Type B pancreatic cell (in vitro differentiated cells): ENCODE measurements around the gene DNAH14. TPM values are rescaled to one million over a fixed set of nuclear protein-coding genes. Genes with fewer than 3 reads are reported as not detected.
"Not testable (repeated sequence)": the region's sequence is repeated elsewhere in the genome, so short reads cannot be mapped to it uniquely, and the experiment has no call there.

Experiments
- DNase-seq: peaks from one replicate; pipeline ENCODE4 v3.0.0; 2021; ENCODE audit warnings: mixed read lengths; ENCODE audit not compliant: unreplicated experiment; ENCODE audit errors: extremely low spot score
- H3K27ac Mint-ChIP-seq: 2 replicates; pipeline ENCODE4 v1.8.0; 2021; ENCODE audit warnings: mild to moderate bottlenecking, mixed read lengths
- H3K27me3 Mint-ChIP-seq: 2 replicates; pipeline ENCODE4 v1.8.0; 2021; ENCODE audit warnings: mixed read lengths
- H3K36me3 Mint-ChIP-seq: 2 replicates; pipeline ENCODE4 v1.8.0; 2021; ENCODE audit warnings: mixed read lengths
- H3K4me1 Mint-ChIP-seq: one replicate; pipeline ENCODE4 v1.8.0; 2021; ENCODE audit warnings: mixed read lengths; ENCODE audit not compliant: unreplicated experiment
- H3K4me3 Mint-ChIP-seq: 2 replicates; pipeline ENCODE4 v1.8.0; 2021; ENCODE audit warnings: mild to moderate bottlenecking, mixed read lengths
- H3K9me3 Mint-ChIP-seq: 2 replicates; pipeline ENCODE4 v1.8.0; 2021; ENCODE audit warnings: mixed read lengths
- total RNA-seq: library from RNA; stranded (reverse); gene quantifications from 2 replicates; pipeline ENCODE4 v1.2.1, GENCODE V29; 2021; ENCODE audit warnings: low replicate concordance
- TF ChIP-seq, protein P1 (sequence below): fragments of 200-600 bp; sonication (generic); conservative IDR thresholded peaks from 2 replicates; pipeline ENCODE4 v1.5.0; 2021; ENCODE audit warnings: antibody characterized with exemption, mild to moderate bottlenecking

Gene DNAH14
- total RNA-seq, 1 donor from 2014 or later: 42.1 TPM

DNA sequence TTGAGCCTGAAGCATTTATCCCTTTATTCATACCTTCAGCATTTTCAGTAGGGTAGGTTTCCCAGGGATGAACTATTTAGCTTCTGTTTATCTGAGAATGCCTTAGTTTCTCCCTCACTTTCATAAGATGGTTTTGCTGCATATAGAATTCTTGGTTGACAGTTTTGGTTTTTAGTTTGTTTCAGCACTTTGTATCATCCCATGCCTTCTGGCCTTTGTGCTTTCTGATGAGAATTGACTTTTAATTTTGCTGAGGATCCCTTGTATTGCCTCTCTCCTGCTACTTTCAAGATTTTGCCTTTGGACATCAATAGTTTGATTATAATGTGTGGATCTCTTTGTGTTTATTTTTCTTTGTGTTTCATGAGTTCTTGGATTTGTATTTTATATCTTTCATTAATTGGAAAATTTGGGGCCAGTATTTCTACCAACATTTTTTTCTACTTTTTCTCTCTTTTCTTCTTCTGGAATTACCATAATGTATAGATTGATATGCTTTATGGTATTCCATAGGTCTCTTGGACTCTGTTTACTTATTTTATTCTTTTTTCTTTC is 261.8 kb downstream of the DNAH14 start:
- Mint-ChIP-seq H3K27ac (no peak overlapping the region), H3K27me3 (no peaks in the 10 kb centered on the region), H3K9me3 (peaks cover 11% of the 10 kb centered on the region), H3K4me1 (no peaks in the 10 kb centered on the region), H3K36me3 (peaks cover 21% of the 10 kb centered on the region), H3K4me3 (no peak overlapping the region)
- TF ChIP-seq, protein P1, sequence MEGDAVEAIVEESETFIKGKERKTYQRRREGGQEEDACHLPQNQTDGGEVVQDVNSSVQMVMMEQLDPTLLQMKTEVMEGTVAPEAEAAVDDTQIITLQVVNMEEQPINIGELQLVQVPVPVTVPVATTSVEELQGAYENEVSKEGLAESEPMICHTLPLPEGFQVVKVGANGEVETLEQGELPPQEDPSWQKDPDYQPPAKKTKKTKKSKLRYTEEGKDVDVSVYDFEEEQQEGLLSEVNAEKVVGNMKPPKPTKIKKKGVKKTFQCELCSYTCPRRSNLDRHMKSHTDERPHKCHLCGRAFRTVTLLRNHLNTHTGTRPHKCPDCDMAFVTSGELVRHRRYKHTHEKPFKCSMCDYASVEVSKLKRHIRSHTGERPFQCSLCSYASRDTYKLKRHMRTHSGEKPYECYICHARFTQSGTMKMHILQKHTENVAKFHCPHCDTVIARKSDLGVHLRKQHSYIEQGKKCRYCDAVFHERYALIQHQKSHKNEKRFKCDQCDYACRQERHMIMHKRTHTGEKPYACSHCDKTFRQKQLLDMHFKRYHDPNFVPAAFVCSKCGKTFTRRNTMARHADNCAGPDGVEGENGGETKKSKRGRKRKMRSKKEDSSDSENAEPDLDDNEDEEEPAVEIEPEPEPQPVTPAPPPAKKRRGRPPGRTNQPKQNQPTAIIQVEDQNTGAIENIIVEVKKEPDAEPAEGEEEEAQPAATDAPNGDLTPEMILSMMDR: no peak
- no peak for DNase-seq

DNA sequence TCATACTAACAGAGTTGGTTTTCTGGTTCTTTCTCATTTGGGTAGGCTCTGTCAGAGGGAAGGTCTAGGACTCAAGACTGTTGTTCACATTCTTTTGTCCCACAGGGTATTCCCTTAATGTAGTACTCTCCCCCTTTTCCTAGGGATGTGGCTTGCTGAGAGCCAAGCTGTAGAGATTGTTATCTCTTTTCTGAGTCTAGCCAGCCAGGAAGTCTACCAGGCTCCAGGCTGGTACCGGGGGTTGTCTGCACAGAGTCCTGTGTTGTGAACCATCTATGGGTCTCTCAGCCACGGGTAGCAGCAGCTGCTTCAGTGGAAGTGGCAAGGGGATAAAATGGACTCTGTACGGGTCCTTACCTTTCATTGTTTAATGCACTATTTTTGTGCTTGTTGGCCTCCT is 272.0 kb downstream of the DNAH14 start:
- Mint-ChIP-seq H3K36me3 (peaks cover 4% of the 10 kb centered on the region), H3K9me3 (peaks cover 4% of the 10 kb centered on the region), H3K27ac (no peak overlapping the region), H3K27me3 (no peaks in the 10 kb centered on the region), H3K4me3 (no peak overlapping the region), H3K4me1 (no peaks in the 10 kb centered on the region)
- TF ChIP-seq, protein P1: no peak
- no peak for DNase-seq

DNA sequence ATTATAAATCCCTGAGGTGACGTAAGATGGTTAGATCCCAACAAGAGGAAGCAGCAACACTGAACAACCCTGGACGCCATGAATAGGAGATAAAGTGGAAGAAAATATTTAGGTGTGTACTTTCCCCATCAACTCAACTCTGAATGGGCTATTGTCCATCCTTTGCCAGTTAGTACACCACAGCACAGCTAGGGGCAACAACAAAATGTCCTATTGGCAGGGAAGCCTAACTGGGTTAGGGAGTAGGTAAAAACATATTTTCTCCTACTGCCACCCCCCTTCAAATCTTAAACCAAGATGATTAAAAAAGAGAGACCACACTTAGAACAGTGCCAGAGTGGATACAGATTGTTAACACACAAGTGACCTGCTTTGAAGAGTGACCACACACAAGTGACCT is 278.3 kb downstream of the DNAH14 start:
- TF ChIP-seq, protein P1: no peak
- peaks cover 5% of the 10 kb centered on the region for H3K9me3 Mint-ChIP-seq
- no peak overlapping the region for H3K27ac Mint-ChIP-seq
- no peaks in the 10 kb centered on the region for H3K4me1 Mint-ChIP-seq
- no peak overlapping the region for H3K4me3 Mint-ChIP-seq
- H3K36me3 Mint-ChIP-seq: peaks cover 12% of the 10 kb centered on the region
- no peaks in the 10 kb centered on the region for H3K27me3 Mint-ChIP-seq
- no peak for DNase-seq

DNA sequence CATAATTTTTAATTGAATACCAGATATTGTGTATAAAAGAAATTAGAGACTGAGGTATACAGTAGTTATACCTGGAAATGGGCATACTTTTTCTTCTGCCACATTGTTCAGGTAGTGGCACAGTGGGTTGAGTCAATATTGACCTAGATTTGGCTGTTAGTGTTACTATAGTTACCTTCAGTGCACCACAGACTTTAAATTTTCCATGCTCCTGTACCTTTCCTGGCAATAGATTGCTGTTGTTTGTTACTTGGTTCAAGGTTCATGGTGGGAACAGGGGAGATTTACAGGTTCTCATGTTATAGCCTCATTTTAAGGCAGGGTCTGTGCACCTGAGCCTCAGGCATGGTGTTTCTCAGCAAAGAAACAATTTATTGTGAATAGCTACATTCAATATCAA is 279.7 kb downstream of the DNAH14 start:
- TF ChIP-seq, protein P1: no peak
- H3K27ac Mint-ChIP-seq: no peak overlapping the region
- H3K36me3 Mint-ChIP-seq: peaks cover 12% of the 10 kb centered on the region
- H3K4me3 Mint-ChIP-seq: no peak overlapping the region
- no peak for DNase-seq
- H3K9me3 Mint-ChIP-seq: peaks cover 13% of the 10 kb centered on the region
- H3K27me3 Mint-ChIP-seq: no peaks in the 10 kb centered on the region
- no peaks in the 10 kb centered on the region for H3K4me1 Mint-ChIP-seq

DNA sequence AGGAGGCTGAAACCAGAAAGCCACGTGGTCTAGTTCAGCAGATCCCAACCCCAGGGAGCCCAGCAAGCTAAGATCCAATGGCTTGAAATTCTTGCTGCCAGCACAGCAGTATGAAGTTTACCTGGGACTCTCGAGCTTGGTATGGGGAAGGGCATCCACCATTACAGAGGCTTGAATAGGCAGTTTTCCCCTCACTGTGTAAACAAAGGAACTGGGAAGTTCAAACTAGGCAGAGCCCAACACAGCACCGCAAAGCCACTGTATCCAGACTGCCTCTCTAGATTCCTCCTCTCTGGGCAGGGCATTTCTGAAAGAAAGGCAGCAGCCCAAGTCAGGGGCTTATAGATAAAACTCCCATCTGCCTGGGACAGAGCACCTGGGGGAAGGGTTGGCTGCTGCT is 280.7 kb downstream of the DNAH14 start:
- H3K27me3 Mint-ChIP-seq, H3K27ac Mint-ChIP-seq, H3K4me3 Mint-ChIP-seq, DNase-seq, H3K4me1 Mint-ChIP-seq: not testable (repeated sequence)
- H3K9me3 Mint-ChIP-seq: peaks cover 13% of the 10 kb centered on the region
- peaks cover 12% of the 10 kb centered on the region for H3K36me3 Mint-ChIP-seq

DNA sequence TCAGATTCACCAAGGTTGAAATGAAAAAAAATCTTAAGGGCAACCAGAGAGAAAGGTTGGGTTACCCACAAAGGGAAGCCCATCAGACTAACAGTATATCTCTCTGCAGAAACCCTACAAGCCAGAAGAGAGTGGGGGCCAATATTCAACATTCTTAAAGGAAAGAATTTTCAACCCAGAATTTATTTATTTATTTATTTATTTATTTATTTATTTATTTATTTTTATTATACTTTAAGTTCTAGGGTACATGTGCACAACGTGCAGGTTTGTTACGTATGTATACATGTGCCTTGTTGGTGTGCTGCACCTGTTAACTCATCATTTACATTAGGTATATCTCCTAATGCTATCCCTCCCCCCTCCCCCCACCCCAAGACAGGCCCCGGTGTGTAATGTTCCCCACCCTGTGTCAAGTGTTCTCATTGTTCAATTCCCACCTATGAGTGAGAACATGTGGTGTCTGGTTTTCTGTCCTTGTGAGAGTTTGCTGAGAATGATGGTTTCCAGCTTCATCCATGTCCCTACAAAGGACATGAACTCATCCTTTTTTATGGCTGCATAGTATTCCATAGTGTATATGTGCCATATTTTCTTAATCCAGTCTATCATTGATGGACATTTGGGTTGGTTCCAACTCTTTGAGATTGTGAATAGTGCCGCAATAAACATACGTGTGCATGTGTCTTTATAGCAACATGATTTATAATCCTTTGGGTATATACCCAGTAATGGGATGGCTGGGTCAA is 282.4 kb downstream of the DNAH14 start:
- not testable (repeated sequence) for DNase-seq, H3K4me3 Mint-ChIP-seq, H3K4me1 Mint-ChIP-seq, H3K27ac Mint-ChIP-seq, H3K27me3 Mint-ChIP-seq
- H3K9me3 Mint-ChIP-seq: peaks cover 19% of the 10 kb centered on the region
- peaks cover 11% of the 10 kb centered on the region for H3K36me3 Mint-ChIP-seq
